ENCODE measurements around the gene ARHGAP24. TPM values are rescaled to one million over a fixed set of nuclear protein-coding genes. Genes with fewer than 3 reads are reported as not detected.
A peak's percentile ranks its signal among the peaks of the same experiment; 100 is the strongest.
"Not testable (repeated sequence)": the region's sequence is repeated elsewhere in the genome, so short reads cannot be mapped to it uniquely, and the experiment has no call there.

ARHGAP24 gene
- total and polyA plus RNA-seq, 5 experiments from 2014 or later: 4.4 to 7.3 TPM; not detected in 3

DNA sequence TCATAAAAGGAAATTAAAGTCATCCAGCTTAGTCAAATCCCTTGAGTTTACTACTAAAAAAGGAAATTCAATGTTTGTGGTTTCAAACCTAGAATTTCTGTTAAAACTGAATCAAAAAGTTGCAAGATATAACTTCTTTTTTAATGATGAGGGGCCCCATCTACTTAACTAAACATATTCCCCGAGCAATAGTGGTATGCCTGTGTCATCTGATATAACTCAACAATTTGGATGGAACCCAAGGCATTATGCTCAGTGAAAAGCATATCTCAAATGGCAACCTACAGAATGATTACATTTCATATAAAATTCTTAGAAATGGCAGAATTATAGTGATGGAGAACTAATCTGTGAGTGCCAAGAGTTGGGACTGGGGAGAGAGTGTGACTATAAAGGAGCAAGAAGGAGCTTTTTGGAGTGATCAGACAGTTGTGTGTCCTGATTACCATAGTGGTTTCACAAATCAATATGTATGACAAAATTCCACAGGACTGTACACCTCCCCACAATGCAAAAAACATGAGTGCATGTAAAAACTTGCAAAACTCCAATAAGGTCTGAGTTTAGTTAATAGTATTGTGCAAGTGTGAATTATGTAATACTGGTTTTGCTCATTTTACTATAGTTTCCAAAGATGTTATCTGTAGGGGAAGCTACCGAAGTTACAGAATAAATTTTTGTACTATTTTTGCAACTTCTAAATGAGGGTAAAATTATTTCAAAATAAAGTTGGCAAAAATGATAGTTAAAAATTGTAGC lies 323.2 kb downstream of the ARHGAP24 start:
- ATAC-seq: no peak

DNA sequence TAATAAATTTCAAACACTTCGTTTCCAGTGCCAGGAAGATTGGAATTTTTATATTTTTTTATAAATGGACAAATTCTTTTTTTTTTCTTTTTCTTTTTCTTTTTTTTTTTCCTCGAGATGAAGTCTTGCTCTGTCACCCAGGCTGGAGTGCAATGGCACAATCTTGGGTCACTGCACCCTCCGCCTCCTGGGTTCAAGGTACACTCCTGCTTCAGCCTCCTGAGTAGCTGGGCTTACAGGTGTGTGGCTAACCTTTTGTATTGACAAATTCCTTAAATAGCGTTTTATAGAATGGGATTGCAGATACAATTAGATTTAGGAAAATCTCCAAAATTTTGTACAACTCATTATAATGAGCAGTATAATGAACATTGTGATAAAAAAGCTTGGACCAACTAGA lies 328.9 kb downstream of the ARHGAP24 start:
- H3K27me3 Mint-ChIP-seq: no peaks in the 10 kb centered on the region
- ATAC-seq: no peak
- H3K27ac Mint-ChIP-seq: no peak overlapping the region
- H3K9me3 Mint-ChIP-seq: peaks cover 0 to 2% (median 0%) of the 10 kb centered on the region in 9 donors
- no peak for DNase-seq
- no peaks in the 10 kb centered on the region for H3K36me3 Mint-ChIP-seq
- POLR2A ChIA-PET: no interaction called here
- no peaks in the 10 kb centered on the region for H3K4me1 Mint-ChIP-seq
- H3K4me3 Mint-ChIP-seq: no peak overlapping the region

More for the DNA sequence above, 323.2 kb downstream of the ARHGAP24 start:
- POLR2A ChIA-PET: no interaction called here
- no peak for DNase-seq
- no peaks in the 10 kb centered on the region for H3K4me1 Mint-ChIP-seq
- H3K9me3 Mint-ChIP-seq: peaks cover 0 to 4% (median 0%) of the 10 kb centered on the region in 9 donors
- no peak overlapping the region for H3K27ac Mint-ChIP-seq
- H3K36me3 Mint-ChIP-seq: no peaks in the 10 kb centered on the region
- H3K27me3 Mint-ChIP-seq: no peaks in the 10 kb centered on the region
- H3K4me3 Mint-ChIP-seq: no peak overlapping the region

DNA sequence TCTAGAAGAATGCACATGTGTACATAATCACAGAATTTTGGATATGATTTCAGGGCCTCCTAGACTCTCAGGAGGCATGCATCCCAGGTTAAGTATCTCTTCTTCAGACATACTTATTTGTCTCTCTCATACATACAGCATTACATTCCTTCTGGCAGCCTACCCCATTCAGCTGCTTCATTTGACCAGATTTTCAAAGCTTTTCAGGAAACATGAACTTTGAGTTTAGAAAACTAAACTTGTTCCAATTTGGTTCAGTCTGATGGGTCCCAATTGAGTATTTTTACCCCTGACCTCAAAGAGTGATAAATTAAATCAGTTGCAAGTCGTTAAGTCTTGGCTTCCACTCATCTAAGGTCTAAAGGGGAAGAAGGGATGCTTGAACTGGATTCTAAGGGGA lies 330.9 kb downstream of the ARHGAP24 start:
- no peaks in the 10 kb centered on the region for H3K9me3 Mint-ChIP-seq
- no peaks in the 10 kb centered on the region for H3K4me1 Mint-ChIP-seq
- POLR2A ChIA-PET: no interaction called here
- no peaks in the 10 kb centered on the region for H3K27me3 Mint-ChIP-seq
- H3K27ac Mint-ChIP-seq: no peak overlapping the region
- H3K36me3 Mint-ChIP-seq: no peaks in the 10 kb centered on the region
- DNase-seq: no peak
- ATAC-seq: no peak
- no peak overlapping the region for H3K4me3 Mint-ChIP-seq

DNA sequence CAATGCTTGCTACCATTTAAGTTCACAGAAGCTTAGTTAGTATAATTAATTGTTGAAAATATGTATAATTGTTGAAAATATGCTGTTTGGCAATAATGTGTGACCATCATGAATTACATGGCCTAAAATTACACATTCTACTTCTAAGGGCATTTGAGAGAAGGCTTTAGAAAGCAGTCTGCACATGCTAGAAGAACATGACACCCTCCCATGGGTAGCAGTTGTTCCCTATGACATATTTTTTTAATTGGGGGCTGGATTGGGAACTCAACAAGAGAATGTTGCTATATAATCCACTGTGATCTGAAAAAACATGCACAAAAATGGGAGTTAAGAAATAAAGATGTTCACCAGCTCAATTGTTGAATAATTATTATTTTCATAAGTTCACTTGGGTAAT lies 331.4 kb downstream of the ARHGAP24 start:
- Mint-ChIP-seq H3K27ac (no peak overlapping the region), H3K9me3 (no peaks in the 10 kb centered on the region), H3K36me3 (no peaks in the 10 kb centered on the region), H3K4me3 (no peak overlapping the region), H3K4me1 (no peaks in the 10 kb centered on the region), H3K27me3 (no peaks in the 10 kb centered on the region)
- no peak for ATAC-seq
- POLR2A ChIA-PET: no interaction called here
- DNase-seq: no peak

DNA sequence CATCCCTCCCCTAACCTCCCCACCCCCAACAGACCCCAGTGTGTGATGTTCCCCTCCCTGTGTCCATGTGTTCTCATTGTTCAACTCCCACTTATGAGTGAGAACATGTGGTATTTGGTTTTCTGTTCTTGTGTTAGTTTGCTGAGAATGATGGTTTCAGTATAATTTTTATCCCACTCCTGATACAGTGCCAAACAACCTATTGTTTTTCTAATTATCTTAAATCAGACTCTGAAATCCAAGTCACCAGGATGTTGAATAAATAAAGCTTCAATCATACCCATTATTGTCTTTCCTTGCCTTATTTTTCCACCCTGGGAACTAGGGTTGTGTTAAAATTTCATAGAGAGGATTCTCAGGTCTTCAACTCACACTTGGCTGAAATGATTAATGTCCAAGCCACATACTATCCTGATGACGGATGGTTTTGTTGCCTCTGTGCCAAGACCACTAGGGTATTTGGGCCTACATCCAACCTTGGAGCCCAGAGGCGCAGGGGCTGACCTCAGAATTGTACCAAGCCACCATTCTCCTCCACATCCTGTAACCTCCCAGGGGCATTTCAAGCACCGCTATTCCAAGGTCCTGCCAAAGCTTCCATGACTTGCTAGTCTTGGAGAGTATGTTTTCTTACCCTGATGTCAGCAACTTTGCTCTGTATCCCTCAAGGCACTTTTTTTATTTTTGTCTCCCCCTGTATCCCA lies 332.4 kb downstream of the ARHGAP24 start:
- Mint-ChIP-seq H3K9me3 (no peaks in the 10 kb centered on the region), H3K36me3 (no peaks in the 10 kb centered on the region), H3K27ac (no peak overlapping the region), H3K4me1 (no peaks in the 10 kb centered on the region), H3K4me3 (no peak overlapping the region), H3K27me3 (no peaks in the 10 kb centered on the region)
- no peak for ATAC-seq
- POLR2A ChIA-PET: no interaction called here
- no peak for DNase-seq

DNA sequence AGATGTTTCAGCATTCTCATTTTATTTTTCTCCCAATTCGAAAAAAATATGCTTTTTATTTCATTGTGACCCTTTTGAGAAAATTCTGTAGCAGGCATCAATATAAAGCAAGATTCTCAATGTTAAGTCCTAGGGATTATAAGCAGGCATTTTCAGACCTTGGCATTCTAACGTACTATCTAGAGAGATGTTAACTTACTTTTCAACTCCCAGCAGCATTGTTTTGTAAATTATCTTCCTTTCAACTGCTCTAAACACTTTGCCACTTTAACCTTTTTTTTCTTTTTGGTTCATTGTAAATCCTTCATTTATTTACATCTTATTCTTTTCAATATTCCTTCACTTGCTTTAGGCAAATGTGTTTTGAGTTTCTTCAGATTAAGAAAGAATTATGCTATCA lies 333.2 kb downstream of the ARHGAP24 start:
- Mint-ChIP-seq H3K4me3 (no peak overlapping the region), H3K27ac (no peak overlapping the region), H3K9me3 (no peaks in the 10 kb centered on the region), H3K36me3 (no peaks in the 10 kb centered on the region), H3K27me3 (no peaks in the 10 kb centered on the region), H3K4me1 (no peaks in the 10 kb centered on the region)
- DNase-seq: no peak
- POLR2A ChIA-PET: no interaction called here
- no peak for ATAC-seq

DNA sequence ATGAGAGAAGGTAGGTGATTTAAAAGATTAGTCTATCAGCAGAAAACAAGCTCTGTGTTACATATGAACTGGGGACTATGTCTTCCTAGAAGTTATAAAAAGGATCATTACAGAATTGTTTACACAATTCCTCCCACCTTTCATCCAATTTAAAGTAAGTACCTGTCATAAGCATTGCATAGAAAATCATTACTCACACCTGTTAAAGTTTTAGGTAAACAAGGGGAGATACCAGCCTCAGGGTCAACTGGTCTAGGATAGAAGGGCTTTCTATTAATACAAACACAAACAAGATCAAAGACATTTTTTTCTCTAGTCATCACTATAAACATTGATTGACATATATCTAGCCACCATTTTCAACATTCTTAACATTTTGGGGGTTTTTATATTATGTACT lies 333.9 kb downstream of the ARHGAP24 start:
- POLR2A ChIA-PET: no interaction called here
- Mint-ChIP-seq H3K4me3 (no peak overlapping the region), H3K27ac (no peak overlapping the region), H3K4me1 (no peaks in the 10 kb centered on the region), H3K9me3 (no peaks in the 10 kb centered on the region), H3K27me3 (no peaks in the 10 kb centered on the region), H3K36me3 (no peaks in the 10 kb centered on the region)
- DNase-seq (no peak), ATAC-seq (no peak)

DNA sequence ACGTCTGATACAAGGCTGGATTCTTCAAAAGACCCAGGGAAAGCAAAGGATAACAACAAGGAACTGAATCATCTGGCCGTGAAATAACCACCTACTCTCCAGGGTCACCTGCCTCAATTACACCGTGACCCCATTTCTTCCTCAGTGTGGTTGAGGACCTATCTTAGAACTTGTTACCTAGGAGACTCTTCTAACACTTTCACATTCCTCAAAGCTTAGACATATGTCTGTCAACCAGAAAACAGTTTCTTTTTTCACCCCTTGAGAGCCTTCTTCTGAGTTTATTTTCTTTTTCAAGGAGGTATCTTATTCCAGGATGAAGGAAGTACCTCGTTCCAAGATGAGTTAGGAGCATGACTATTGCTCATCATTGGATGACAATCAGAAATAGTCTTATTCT lies 337.8 kb downstream of the ARHGAP24 start:
- H3K27ac Mint-ChIP-seq: no peak overlapping the region
- H3K4me1 Mint-ChIP-seq: no peaks in the 10 kb centered on the region
- no peaks in the 10 kb centered on the region for H3K36me3 Mint-ChIP-seq
- no peak for DNase-seq
- POLR2A ChIA-PET: no interaction called here
- no peak for ATAC-seq
- no peak overlapping the region for H3K4me3 Mint-ChIP-seq
- no peaks in the 10 kb centered on the region for H3K27me3 Mint-ChIP-seq
- H3K9me3 Mint-ChIP-seq: peaks cover 0 to 5% (median 0%) of the 10 kb centered on the region in 9 donors

DNA sequence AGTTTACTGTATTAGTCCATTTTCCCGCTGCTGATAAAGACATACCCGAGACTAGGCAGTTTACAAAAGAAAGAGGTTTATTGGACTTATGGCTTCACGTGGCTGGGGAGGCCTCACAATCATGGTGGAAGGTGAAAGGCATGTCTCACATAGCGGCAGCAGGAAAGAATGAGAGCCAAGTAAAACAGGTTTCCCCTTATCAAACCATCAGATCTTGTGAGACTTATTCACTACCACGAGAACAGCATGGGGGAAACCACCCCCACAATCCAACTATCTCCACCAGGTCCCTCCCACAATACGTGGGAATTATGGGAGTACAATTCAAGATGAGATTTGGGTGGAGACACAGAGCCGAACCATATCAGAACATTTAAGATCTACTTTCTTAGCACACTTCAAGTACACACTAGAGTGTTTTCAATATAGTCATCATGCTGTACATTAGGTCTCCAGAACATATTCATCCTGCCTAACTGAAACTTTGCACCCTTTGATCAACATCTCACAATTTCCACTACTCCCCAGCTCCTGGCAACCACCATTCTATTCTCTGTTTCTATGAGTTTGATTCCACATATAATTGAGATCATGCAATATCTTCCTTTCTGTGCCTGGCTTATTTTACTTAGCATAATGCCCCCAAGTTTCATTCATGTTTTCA lies 341.0 kb downstream of the ARHGAP24 start:
- POLR2A ChIA-PET: no interaction called here
- ATAC-seq: no peak
- Mint-ChIP-seq H3K4me1 (no peaks in the 10 kb centered on the region), H3K9me3 (peaks cover 0 to 9% (median 3%) of the 10 kb centered on the region in 9 donors), H3K27ac (no peak overlapping the region), H3K36me3 (no peaks in the 10 kb centered on the region), H3K27me3 (no peaks in the 10 kb centered on the region), H3K4me3 (no peak overlapping the region)
- no peak for DNase-seq

DNA sequence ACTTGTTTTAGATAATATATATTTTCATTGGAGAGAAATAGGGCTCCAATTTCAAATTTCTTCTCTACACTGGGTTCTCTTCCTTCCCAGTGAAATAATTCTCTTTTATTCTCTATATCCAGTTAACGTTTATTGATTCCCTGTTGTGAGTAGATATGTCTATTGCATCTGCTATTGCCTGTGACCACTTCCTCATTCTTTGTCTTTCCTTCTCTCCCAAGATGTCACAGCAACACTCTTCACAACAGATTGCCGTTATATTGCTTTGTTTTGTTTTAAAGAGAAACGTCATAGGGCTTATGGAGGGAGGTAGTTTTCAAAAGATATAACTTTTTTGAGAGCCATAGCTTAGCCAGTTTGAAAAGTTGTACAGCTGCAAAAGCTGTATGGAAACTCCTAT lies 343.8 kb downstream of the ARHGAP24 start:
- Mint-ChIP-seq H3K9me3 (peaks cover 0 to 9% (median 3%) of the 10 kb centered on the region in 9 donors), H3K36me3 (no peaks in the 10 kb centered on the region), H3K27ac (no peak overlapping the region), H3K4me3 (no peak overlapping the region), H3K4me1 (no peaks in the 10 kb centered on the region), H3K27me3 (no peaks in the 10 kb centered on the region)
- no peak for DNase-seq
- no peak for ATAC-seq
- POLR2A ChIA-PET: no interaction called here

DNA sequence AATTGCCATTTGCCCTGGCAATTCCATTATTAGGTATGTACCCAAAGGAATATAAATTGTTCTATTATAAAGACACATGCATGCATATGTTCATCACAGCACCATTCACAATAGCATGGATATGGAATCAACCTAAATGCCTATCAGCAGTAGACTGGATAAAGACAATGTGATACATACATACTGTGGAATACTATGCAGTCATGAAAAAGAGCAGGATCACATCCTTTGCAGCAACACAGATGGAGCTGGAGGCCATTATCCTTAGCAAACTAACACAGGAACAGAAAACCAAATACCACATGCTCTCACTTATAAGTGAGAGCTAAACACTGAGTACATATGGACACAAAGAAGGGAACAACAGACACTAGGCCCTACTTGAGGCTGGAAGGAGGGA lies 345.2 kb downstream of the ARHGAP24 start:
- H3K4me3 Mint-ChIP-seq, DNase-seq, H3K27ac Mint-ChIP-seq, H3K4me1 Mint-ChIP-seq, ATAC-seq, H3K27me3 Mint-ChIP-seq, H3K36me3 Mint-ChIP-seq, POLR2A ChIA-PET, H3K9me3 Mint-ChIP-seq: not testable (repeated sequence)

DNA sequence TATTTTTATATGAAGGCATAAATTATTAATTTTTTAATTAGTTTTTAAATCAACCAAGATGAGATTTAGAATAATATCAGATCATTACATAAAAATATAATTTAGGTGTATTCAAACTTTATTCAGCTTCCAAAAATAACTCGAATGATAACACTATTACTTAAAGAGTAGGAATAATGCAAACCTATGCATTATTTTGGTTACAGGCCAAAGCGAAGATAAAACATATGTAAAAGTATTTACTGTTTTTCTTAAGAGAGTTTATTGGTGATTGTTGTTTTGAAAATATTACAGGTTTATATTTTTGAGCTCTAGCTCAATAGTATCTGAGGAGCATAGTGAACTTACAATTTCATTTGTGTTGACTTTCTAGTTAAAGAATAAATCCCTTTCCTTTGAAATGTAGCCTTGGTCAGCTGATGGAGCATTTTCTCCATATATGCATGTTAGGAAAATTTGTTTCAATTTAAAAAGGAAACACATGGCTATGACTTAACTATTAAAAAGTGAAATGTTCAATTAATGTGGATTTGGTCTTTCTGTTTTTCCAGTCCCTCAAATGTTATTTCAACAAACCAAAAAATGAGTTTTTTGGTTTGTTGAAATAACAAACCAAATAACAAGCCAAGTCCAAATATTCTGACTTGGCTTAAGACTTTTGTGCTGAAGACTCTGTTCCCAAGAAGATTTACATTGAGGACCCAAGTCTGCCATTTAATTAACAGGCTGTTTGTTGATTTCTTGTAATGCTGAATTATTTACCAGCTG lies 346.9 kb downstream of the ARHGAP24 start:
- no peaks in the 10 kb centered on the region for H3K36me3 Mint-ChIP-seq
- H3K4me1 Mint-ChIP-seq: peaks cover 0 to 9% (median 0%) of the 10 kb centered on the region in 4 donors
- ATAC-seq (no peak), DNase-seq (no peak)
- peaks cover 0 to 8% (median 0%) of the 10 kb centered on the region in 9 donors for H3K9me3 Mint-ChIP-seq
- no peak overlapping the region for H3K27ac Mint-ChIP-seq
- H3K27me3 Mint-ChIP-seq: no peaks in the 10 kb centered on the region
- POLR2A ChIA-PET: no interaction called here
- no peak overlapping the region for H3K4me3 Mint-ChIP-seq

DNA sequence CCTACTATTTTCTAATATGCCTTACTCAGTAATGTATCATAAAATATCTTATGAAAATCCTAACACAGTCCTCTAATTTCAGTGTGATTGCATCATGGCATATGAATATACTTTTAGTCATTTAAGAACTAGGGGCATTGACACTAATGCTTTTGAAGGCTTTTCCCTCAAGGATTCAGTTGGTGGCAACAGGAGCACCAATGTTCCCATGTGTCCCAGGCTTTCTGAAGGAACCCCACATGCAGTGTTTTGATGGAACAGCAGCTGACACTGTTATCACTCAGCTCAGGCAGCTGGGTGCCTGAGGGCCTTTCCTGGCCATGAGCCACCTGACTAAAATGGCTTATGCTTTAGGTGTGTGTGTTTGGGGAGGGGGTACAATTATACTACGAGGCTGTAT lies 348.3 kb downstream of the ARHGAP24 start:
- H3K4me3 Mint-ChIP-seq: no peak overlapping the region
- POLR2A ChIA-PET: no interaction called here
- H3K4me1 Mint-ChIP-seq: peaks cover 0 to 9% (median 0%) of the 10 kb centered on the region in 4 donors
- DNase-seq (no peak), ATAC-seq (no peak)
- peaks cover 0 to 8% (median 0%) of the 10 kb centered on the region in 9 donors for H3K9me3 Mint-ChIP-seq
- H3K27ac Mint-ChIP-seq: peak overlapping the region in 1 of 10 donors; percentile 39
- H3K27me3 Mint-ChIP-seq: no peaks in the 10 kb centered on the region
- no peaks in the 10 kb centered on the region for H3K36me3 Mint-ChIP-seq
